Hepatocyte (in vitro differentiated cells): Measurements from ENCODE around the gene SETD3. TPM values are rescaled to one million over a fixed set of nuclear protein-coding genes. Genes with fewer than 3 reads are reported as not detected.

Experiments
- DNase-seq: peaks from one replicate; pipeline ENCODE4 v3.0.0-alpha.2; 2016; ENCODE audit warnings: low spot score
- H2AFZ ChIP-seq: fragments of 200-600 bp; sonication (generic); 2 replicates; pipeline ENCODE4 v1.6.0; 2016; ENCODE audit warnings: antibody characterized with exemption, mild to moderate bottlenecking
- H3K27ac ChIP-seq: fragments of 200-600 bp; sonication (generic); 2 replicates; pipeline ENCODE4 v1.5.1; 2016; ENCODE audit warnings: mild to moderate bottlenecking
- H3K27me3 ChIP-seq: fragments of 200-600 bp; sonication (generic); 2 replicates; pipeline ENCODE4 v1.6.1; 2016
- H3K36me3 ChIP-seq: fragments of 200-600 bp; sonication (generic); replicated peaks from 2 replicates; pipeline ENCODE4 v1.5.1; 2016; ENCODE audit warnings: low read depth; ENCODE audit not compliant: insufficient read depth
- H3K4me1 ChIP-seq: fragments of 200-600 bp; sonication (generic); 2 replicates; pipeline ENCODE4 v1.5.1; 2016; ENCODE audit warnings: mild to moderate bottlenecking, moderate library complexity; ENCODE audit not compliant: insufficient read depth
- H3K4me2 ChIP-seq: fragments of 200-600 bp; sonication (generic); 2 replicates; pipeline ENCODE4 v1.6.0; 2016
- H3K4me3 ChIP-seq: fragments of 200-600 bp; sonication (generic); 2 replicates; pipeline ENCODE4 v1.5.1; 2016; ENCODE audit warnings: mild to moderate bottlenecking
- H3K79me2 ChIP-seq: fragments of 200-600 bp; sonication (generic); 2 replicates; pipeline ENCODE4 v1.6.0; 2017; ENCODE audit warnings: mild to moderate bottlenecking
- H3K9me2 ChIP-seq: fragments of 200-600 bp; sonication (generic); replicated peaks from 2 replicates; pipeline ENCODE4 v1.6.0; 2017; ENCODE audit warnings: mild to moderate bottlenecking; ENCODE audit not compliant: insufficient read depth
- H3K9me3 ChIP-seq: fragments of 200-600 bp; sonication (generic); 2 replicates; pipeline ENCODE4 v1.5.1; 2016; ENCODE audit warnings: low read depth, mild to moderate bottlenecking
- H4K20me1 ChIP-seq: fragments of 200-600 bp; sonication (generic); 2 replicates; pipeline ENCODE4 v1.6.0; 2016; ENCODE audit warnings: mild to moderate bottlenecking; ENCODE audit not compliant: insufficient read depth, poor library complexity, severe bottlenecking
- EZH2 ChIP-seq: fragments of 200-600 bp; sonication (generic); IDR thresholded peaks from 2 replicates; pipeline ENCODE4 v1.6.1; 2016; ENCODE audit warnings: antibody characterized with exemption, mild to moderate bottlenecking, borderline replicate concordance
- EZH2phosphoT487 ChIP-seq: fragments of 200-600 bp; sonication (generic); IDR thresholded peaks from one replicate; pipeline ENCODE4 v1.6.1; 2018; ENCODE audit warnings: antibody characterized with exemption, mild to moderate bottlenecking, low read depth, moderate library complexity; ENCODE audit not compliant: unreplicated experiment, severe bottlenecking
- WGBS: methylation state at CpG from one replicate; pipeline ENCODE4 v1.1.6; 2016; ENCODE audit warnings: low lambda C conversion rate; ENCODE audit errors: missing lambda C conversion rate; 5-methylcytosine and 5-hydroxymethylcytosine counted together
- polyA plus RNA-seq: library from polyadenylated mRNA; unstranded; fragments of >200 nt; fragmentation: Nextera tagmentation; extraction: Ambion mirVana; gene quantifications from 2 replicates; pipeline ENCODE4 v1.2.1, GENCODE V29; 2016
- total RNA-seq: library from RNA; depleted of rRNA; stranded (reverse); fragments of >200 nt; gene quantifications from 2 replicates; pipeline ENCODE4 v1.2.3, GENCODE V29; 2014
- TF ChIP-seq, protein P1 (sequence below): fragments of 200-600 bp; sonication (generic); IDR thresholded peaks from 2 replicates; pipeline ENCODE4 v1.5.1; 2016; ENCODE audit warnings: antibody characterized with exemption, mild to moderate bottlenecking; ENCODE audit not compliant: poor library complexity

Gene SETD3
- total and polyA plus RNA-seq, 2 experiments from 2014 or later, result 43.6 to 60.2 TPM

DNA sequence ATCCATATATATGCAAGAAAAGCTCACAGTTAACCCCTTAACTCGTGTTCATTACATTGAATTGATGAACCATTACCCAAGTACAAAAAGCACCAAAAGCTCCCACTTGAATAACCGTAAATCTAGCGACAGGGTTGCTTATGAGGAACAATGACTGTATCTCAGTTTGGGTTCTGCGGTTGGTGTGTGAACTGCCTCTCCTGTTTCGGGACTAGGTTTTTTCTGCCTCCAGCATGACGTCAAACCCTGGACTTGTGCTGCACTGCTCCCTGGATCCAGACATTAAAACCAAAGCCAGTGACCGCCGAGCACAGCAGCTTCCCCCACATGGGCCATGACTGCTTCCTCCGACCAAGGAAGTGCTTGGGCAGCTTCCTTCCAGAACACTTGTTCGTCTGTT lies 77.7 kb downstream of the SETD3 start:
- H4K20me1 ChIP-seq, result no peaks in the 10 kb centered on the region
- H3K9me3 ChIP-seq, result no peaks in the 10 kb centered on the region
- H3K27me3 ChIP-seq, result no peaks in the 10 kb centered on the region
- H3K4me1 ChIP-seq, result peaks cover 8% of the 10 kb centered on the region
- DNase-seq, result no peak
- no peaks in the 10 kb centered on the region for H3K9me2 ChIP-seq
- no peak overlapping the region for H3K4me3 ChIP-seq
- no peaks in the 10 kb centered on the region for H3K36me3 ChIP-seq
- TF ChIP-seq EZH2 (no peak), EZH2phosphoT487 (no peak)
- TF ChIP-seq, protein P1, sequence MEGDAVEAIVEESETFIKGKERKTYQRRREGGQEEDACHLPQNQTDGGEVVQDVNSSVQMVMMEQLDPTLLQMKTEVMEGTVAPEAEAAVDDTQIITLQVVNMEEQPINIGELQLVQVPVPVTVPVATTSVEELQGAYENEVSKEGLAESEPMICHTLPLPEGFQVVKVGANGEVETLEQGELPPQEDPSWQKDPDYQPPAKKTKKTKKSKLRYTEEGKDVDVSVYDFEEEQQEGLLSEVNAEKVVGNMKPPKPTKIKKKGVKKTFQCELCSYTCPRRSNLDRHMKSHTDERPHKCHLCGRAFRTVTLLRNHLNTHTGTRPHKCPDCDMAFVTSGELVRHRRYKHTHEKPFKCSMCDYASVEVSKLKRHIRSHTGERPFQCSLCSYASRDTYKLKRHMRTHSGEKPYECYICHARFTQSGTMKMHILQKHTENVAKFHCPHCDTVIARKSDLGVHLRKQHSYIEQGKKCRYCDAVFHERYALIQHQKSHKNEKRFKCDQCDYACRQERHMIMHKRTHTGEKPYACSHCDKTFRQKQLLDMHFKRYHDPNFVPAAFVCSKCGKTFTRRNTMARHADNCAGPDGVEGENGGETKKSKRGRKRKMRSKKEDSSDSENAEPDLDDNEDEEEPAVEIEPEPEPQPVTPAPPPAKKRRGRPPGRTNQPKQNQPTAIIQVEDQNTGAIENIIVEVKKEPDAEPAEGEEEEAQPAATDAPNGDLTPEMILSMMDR, result no peak
- no peak overlapping the region for H2AFZ ChIP-seq
- WGBS, result 94% methylated on average over 10 of the region's 10 CpGs
- H3K79me2 ChIP-seq, result no peaks in the 10 kb centered on the region
- H3K4me2 ChIP-seq, result no peak overlapping the region
- H3K27ac ChIP-seq, result no peak overlapping the region

DNA sequence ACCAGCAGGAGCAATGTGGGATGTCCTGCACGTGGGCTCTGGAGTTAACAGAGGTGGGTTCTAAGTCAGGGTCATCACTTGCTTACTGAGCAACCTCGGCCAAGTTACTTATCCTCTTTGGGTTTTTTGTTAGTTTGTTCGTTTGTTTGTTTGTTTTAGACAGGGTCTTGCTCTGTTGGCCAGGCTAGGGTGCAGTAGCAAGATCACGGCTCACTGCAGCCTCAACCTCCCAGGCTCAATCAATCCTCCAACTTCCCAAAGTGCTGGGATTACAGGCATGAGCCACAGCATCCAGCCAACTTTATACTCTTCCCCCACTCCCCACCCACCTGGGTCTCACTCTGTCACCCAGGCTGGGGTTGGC lies 78.4 kb downstream of the SETD3 start:
- Histone ChIP-seq H3K36me3 (no peaks in the 10 kb centered on the region), H3K9me3 (no peaks in the 10 kb centered on the region)
- no peak for DNase-seq

DNA sequence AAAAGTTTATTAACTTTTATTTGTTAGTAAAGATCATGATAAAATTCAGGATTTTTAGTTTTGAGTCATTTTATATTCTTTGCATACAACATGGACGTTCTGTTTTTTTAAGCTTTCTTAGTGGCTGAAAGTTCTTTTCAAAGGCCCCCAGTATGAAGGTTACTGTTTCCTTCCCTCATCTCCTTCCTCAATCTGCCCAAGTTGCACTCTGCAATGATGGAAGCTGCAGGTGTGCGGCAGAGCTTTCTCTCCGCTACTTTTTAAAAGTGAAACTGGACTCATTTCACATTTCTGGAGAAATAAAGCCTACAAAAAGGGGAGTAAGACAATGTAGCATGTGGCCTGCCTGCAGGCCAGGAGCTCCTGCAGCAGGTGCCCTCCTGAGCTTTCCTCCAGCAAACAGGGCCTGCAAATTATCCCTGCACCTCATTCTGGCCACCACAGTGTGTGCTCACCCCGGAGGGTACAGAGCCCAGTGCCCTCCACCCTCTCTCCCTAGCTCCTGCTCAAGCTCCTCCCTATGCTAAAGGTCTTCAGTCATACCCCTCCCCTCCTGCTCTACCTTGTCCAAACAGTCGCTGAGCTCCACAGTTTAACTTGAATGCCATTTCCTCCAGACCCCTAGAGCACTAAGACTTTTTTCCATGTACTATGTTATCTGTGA lies 78.9 kb downstream of the SETD3 start:
- TF ChIP-seq, protein P1, result no peak
- TF ChIP-seq EZH2phosphoT487, result no peak
- no peak for TF ChIP-seq EZH2
- no peaks in the 10 kb centered on the region for H3K27me3 ChIP-seq
- no peaks in the 10 kb centered on the region for H3K9me3 ChIP-seq
- no peak overlapping the region for H2AFZ ChIP-seq
- no peak for DNase-seq
- WGBS, result 66% methylated on average over 5 of the region's 5 CpGs
- no peak overlapping the region for H3K27ac ChIP-seq
- peaks cover 8% of the 10 kb centered on the region for H3K4me1 ChIP-seq
- H3K4me3 ChIP-seq, result no peak overlapping the region
- no peaks in the 10 kb centered on the region for H3K36me3 ChIP-seq
- no peaks in the 10 kb centered on the region for H3K79me2 ChIP-seq
- H4K20me1 ChIP-seq, result no peaks in the 10 kb centered on the region
- no peaks in the 10 kb centered on the region for H3K9me2 ChIP-seq
- H3K4me2 ChIP-seq, result peak overlapping the region; percentile 35

More for the DNA sequence above, 78.4 kb downstream of the SETD3 start:
- H3K9me2 ChIP-seq, result no peaks in the 10 kb centered on the region
- no peaks in the 10 kb centered on the region for H4K20me1 ChIP-seq
- no peak overlapping the region for H3K4me3 ChIP-seq
- WGBS, result 71% methylated on average over 4 of the region's 4 CpGs
- H3K4me1 ChIP-seq, result peaks cover 8% of the 10 kb centered on the region
- no peaks in the 10 kb centered on the region for H3K27me3 ChIP-seq
- peak overlapping the region; percentile 35 for H3K4me2 ChIP-seq
- no peak overlapping the region for H2AFZ ChIP-seq
- no peaks in the 10 kb centered on the region for H3K79me2 ChIP-seq
- H3K27ac ChIP-seq, result no peak overlapping the region
- TF ChIP-seq, protein P1, result no peak
- TF ChIP-seq EZH2 (no peak), EZH2phosphoT487 (no peak)
